Glomerular endothelial cell (primary cell): Measurements from ENCODE around the gene RPS24. TPM values are rescaled to one million over a fixed set of nuclear protein-coding genes. Genes with fewer than 3 reads are reported as not detected.
A peak's percentile ranks its signal among the peaks of the same experiment; 100 is the strongest.
"Not testable (repeated sequence)": the region's sequence is repeated elsewhere in the genome, so short reads cannot be mapped to it uniquely, and the experiment has no call there.

ENCODE experiments used
- DNase-seq: peaks from one replicate; pipeline ENCODE4 v3.0.0-alpha.2; 2011; ENCODE audit warnings: low read depth, low spot score; ENCODE audit errors: extremely low read depth
- total RNA-seq: library from RNA; depleted of rRNA; stranded (reverse); fragments of >200 nt; gene quantifications from 2 replicates; pipeline ENCODE4 v1.2.3, GENCODE V29; 2015

Gene RPS24
- total RNA-seq, 1 donor from 2014 or later: 1,840 TPM

DNA sequence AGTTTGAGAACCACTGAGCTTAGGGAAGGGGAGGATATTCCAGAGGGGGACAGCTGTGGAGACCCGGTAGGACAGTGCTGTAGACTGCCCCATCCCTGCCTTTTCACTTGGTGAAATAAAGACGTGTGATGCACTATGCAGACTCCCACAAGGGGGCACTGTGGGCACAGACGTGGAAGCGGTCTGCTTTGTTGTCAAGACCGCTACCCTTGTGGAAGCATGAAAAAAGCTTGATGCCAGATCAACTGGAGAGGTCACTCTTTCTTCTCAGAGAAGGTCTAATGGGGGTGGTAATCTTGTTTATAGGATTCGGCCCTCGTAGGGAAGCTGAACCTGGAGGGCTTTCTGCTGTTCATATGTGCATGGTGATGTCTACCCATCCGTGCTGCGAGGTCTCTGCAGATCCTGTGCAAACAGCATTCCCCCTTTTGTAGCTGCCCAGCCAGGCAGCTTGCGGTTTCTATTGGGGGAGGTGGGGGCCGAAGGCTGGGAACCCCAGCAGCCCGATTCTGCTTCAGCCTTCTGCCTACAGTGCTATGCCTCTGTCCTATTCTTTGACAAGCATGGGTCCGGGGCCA lies 13.7 kb downstream of the RPS24 start:
- peak; percentile 69 for DNase-seq

DNA sequence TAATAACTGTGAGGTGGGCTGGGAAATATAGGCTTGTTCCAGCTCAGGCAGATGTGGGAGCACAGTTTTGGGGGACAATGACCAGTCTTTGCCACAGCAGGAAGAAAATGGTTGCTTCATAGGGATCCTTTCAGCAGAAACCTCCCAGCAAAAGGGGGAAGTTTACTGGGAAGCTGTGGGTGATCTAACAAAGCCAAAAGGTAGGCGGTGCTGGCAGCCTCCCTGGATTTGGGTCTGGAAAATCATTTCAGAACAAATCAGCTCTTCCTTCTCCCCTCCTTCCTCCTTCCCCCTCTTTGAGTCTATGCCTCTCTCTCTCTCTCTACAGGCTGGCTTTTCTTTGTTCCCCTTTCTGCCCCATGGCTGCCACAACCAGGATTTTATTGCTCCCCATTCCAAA lies 16.2 kb downstream of the RPS24 start:
- DNase-seq: no peak

DNA sequence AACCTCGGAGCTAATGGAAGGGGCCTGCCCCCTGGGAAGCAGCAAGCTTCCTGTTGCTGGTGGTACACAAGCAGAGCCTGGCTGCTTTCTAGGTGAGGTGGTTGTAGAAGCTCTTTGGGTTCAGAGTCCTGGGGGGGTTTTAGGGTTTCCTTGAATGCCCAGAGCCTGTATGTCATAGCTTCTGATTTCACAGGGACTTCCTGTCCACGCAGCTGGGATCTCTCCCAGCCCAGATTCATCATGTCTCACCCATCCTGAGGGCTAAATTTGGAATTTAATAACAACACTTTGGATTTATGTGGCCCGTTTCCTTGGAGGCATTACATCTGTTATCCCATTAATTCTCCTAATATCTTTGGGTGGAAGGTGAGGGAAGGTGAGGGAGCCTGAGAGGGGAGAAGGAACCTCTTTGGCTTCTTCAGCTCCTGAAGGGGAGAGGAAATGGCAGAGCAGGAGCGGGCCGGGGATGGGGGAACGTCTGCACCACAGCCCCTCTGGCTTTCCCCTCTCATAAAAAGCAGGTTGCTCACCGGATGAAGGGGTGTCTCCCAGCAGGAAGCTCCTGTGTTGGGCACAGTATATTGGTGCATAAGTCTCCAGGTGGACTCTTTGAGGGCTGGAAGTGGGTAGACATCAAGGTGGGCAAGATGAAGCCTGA lies 19.7 kb downstream of the RPS24 start:
- DNase-seq: no peak

DNA sequence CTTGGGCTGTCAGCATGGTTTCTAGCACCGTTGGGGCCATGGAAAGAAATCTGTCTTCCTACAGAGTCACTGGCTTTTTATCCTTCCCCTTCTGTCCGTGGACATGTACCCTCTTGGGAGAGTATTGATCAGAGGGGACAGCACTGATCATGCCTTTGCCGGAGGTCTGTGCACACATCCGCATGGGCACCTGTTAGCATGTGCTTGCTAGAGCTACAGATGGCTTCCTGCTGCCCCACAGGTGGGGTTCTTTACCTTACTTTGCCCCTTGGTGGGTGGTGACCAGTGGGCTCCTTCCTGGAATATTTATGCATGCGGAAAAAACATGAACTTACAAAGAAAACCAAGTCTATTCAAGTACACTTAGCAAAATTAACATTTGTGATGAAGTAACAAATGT lies 24.9 kb downstream of the RPS24 start:
- DNase-seq: no peak

DNA sequence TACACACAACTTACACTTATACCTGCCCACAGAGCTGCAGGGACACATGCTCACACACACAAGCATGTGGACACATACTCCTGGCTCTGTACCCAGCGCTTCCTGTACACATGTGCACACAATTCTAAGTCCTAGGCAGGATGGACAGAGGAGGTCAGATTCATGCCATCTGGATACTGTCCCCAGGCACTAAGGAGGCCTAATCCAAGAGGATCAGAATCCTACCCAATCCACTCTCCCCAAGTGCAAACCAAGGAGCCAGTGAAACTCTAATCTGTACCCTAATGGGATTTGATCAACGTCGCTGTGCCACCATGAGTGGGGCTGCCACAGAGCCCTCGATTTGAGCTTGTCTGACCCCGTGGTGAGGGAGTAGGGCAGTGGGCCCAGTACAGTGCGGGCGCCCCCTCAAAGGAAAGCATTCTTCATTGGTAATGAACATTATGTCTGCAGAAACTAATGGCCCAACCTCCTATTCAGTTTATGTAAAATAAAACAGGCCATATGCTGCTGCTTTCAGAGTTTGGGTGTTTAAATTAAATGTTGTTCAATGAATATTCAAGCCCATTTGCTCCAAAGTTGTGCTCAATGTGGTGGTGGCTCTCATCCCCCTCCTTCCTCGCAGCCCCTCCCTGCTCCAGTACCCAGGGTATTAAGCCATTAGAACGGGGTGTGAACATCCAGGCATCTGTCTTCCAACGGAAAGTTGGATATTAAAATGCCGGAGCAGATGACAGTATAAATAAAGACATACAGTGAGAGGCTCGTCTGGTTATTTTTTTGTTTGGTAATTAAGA lies 26.4 kb downstream of the RPS24 start:
- DNase-seq: no peak

DNA sequence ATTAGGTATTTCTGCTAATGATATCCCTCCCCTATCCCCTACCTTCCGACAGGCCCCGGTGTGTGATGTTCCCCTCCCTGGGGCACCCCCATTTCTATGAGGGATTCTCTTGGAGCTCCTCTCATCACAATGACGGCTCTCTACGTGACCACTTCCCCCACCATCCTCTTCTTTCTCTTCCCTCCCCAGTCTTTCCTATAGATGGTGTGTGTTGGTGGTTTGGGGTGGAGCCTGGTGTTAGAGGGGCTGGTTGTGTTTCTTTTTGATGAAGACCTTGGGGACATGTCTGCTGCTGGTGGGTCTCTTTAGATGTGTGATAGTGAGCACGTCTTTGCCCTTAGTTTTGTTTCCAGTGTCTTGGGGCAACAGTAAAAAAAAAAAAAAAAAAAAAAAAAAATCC lies 28.6 kb downstream of the RPS24 start:
- no peak for DNase-seq

DNA sequence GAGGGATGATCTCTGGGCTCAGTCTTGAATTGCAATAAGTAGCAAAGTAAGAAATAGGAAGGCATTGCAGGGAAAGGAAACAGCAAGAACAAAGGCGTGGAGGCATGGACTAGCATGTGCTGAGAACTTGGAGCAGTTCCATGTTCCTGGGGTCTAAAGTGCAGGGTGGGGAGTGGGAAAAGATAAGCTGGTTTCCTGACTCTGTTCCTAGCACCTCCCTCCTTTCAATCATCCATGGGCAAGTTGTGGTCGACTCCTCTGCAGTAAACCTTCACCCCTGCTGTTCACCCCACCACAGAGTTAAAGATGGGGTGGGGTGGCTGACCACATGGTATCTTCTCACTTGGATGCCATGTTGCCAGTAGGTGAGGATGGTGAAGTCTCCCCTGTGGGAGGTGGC lies 29.6 kb downstream of the RPS24 start:
- no peak for DNase-seq

DNA sequence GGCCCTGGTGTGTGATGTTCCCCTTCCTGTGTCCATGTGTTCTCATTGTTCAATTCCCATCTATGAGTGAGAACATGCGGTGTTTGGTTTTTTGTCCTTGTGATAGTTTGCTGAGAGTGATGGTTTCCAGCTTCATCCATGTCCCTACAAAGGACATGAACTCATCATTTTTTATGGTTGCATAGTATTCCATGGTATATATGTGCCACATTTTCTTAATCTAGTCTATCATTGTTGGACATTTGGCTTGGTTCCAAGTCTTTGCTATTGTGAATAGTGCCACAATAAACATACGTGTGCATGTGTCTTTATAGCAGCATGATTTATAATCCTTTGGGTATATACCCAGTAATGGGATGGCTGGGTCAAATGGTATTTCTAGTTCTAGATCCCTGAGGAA lies 31.3 kb downstream of the RPS24 start:
- not testable (repeated sequence) for DNase-seq

DNA sequence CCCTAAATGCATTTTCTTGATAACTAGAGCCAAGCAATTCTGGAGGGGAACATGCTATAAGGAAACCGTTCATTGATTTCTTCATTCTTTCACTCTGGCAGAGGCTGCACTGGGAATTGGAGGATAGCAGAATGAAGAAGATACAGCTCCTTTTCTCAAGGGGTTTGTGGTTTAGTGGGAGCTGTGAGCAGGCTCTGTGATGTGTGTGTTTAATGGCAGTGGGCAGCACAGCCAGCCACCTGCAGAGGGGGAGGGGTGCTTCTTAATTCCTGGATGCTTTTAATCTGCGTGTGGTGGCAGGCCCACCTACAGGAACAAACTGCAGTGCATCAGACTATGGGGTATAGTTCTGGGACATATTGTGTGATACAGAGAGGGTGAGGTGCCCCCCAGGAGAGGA lies 31.9 kb downstream of the RPS24 start:
- no peak for DNase-seq

DNA sequence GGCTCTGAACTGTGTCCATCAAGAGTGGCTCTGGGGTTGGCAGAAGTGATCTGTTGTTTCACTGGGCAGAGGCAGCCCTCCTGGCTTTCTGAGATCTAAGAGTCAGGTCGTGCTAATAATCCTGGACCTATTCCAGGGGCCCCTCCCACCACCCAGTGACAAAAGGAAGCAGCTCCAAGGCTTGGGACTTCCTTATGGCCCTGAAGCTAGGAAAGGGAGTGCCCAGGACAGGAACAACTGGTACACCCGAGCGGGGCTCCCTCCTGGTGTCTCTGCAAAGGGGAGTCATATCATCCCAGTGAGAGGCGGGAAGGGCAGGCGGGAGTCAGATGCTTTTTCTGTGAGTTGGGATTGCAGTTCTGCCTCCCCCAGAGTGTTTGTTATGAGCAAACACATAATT lies 32.3 kb downstream of the RPS24 start:
- no peak for DNase-seq

DNA sequence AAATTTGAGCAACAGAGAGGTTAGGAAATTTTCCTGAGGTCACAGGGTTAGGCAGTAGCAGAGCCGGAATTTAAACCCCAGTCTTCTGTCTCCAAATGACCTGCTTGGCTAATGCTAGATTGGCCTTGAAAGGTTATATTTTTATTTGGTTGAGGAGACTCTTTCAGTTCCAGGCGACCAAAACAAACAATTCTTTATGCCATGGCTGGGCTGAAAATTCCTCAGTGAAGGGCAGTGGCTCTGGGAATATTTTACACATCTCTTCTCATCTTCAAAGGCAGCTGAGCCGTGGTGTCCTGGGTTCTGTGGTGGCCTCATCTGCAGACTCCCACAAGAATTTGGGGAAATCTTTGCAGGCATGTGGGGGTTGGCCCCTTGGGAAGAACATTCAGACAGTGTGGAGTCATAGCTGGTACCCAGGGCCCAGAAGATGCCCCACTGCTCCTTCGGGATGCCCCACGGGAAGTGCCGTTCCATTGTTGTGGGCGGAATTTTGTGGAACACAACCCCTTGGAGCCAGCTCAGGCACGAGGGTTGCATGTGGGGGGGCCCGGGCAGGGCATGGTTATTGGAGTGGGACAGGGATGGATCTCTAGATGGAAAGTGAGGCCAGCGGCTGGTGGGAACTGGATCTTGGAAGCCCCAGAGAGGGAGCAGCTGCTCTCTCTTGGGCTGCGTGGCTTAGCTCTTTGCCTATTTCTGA lies 33.2 kb downstream of the RPS24 start:
- DNase-seq: no peak

DNA sequence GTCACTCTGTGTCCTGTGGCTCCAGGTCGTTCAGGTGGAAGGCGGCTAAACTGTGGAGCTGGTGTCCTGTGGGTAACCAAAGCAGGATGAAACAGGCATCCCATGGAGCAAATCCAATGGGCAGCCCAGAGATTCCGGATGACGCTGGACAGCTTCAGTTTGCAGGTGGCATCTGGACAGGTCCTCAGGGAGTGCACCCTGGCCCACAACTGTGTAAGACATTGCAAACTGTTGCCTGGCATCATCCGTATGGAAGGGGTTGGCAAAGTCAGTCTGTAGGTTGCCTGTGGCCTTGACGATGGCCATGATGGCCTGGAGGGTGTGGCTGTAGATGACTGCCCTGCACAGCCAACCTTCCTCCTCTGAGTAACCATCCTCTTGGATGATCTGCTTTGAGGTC lies 35.5 kb downstream of the RPS24 start:
- no peak for DNase-seq

DNA sequence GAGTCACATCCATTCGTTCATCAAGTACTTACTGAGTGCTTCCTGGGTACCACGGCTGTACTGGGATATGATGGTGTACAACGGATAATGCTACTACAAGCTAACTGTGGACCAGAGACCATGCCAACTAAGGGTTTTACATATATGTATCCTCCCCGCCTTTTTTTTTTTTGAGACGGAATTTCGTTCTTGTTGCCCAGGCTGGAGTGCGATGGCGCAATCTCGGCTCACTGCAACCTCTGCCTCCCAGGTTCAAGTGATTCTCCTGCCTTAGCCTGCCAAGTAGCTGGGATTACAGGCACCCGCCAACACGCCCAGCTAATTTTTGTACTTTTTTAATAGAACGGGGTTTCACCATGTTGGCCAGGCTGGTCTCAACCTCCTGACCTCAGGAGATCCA lies 36.4 kb downstream of the RPS24 start:
- DNase-seq: not testable (repeated sequence)

DNA sequence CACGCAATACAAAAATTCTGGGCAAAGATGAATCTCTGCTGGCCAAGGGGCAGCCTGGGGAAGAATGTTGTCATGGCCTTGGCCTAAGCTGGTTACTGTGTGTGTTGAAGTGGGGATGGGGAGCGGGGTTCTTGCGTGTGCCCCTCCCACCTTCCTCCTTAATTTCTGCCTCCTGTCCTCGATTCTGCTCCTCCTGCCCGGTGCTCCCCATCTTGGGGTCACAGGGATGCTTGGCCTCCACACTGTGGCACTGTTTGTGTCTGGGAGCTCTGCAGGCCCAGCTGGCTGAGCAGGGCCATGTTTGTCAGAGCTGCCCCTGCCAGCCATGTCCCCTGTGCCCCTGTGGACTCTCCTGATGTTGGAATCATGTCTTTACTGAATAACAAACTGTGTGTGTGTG lies 37.1 kb downstream of the RPS24 start:
- DNase-seq: no peak

DNA sequence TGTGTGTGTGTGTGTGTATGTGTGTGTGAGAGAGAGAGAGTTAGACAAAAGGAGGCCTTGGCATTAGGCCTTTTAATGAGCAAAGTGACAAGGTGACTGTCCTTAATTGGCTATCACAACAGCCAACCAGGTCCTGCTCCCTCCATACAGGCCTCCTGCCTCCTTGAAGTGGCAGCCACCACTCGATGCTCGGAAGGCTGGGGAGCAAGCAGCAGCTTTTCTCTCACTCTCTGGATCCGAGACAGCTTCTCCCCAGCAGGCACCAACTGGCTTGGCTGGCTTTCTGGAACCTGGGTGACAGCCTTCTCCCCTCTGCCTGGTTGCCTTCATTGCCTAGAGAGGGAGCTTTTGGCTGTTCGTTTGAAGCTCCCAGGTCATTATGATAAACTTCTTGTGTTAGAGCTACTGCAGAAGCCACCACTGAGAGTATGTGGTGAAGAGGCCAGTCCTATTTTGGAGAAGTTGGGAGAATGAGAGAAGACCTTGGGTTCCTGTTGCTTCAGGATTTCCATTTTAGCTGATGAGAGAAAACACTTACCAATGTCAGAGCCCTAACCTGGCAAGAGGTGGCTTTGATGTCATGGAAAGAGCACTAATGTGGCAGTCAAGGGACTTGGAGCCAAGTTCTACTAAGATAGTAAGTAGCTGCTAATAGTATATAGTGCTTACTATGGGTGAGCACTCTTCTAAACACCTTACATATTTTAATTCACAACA lies 37.6 kb downstream of the RPS24 start:
- DNase-seq: no peak

DNA sequence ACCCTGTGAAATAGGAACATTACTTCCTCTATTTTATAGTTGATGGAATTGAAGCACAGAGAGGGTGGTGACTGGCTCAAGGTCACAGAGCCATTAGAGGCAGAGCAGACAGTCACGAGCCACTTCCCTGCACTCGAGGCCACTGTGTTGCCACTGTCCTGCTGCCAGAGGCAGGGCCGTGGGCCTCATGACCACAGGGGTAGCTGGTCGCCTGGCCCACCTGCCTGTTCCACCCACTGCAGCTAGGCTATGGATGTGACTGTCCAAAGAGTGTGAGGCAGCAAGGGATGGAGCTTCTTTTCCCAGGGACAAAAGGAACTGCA lies 38.2 kb downstream of the RPS24 start:
- no peak for DNase-seq

DNA sequence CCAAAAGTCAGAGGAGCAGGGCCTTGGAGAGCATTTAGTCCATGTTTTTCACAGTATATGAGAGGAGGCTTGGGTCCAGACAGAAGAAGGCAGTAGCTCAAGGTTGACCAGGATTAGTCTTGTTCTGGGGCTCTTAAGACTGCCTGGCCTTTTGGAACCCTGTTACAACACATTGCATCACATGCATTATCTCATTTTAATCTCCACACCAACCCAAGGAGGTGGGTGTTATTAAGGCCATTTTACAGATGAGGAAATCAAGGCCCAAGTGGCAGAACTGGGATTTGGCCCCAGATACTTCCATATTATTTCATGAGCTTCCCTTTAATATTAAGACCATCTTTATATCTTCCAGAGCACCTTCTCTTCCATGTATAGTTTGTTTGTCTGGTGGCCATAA lies 38.8 kb downstream of the RPS24 start:
- DNase-seq: no peak

DNA sequence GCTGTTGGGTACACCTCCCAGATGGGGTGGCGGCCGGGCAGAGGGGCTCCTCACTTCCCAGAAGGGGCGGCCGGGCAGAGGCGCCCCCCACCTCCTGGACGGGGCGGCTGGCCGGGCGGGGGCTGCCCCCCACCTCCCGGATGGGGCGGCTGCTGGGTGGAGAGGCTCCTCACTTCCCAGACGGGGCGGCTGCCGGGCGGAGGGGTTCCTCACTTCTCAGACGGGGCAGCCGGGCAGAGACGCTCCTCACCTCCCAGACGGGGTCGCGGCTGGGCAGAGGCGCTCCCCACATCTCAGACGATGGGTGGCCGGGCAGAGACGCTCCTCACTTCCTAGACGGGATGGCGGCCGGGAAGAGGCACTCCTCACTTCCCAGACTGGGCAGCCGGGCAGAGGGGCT lies 42.1 kb downstream of the RPS24 start:
- not testable (repeated sequence) for DNase-seq

DNA sequence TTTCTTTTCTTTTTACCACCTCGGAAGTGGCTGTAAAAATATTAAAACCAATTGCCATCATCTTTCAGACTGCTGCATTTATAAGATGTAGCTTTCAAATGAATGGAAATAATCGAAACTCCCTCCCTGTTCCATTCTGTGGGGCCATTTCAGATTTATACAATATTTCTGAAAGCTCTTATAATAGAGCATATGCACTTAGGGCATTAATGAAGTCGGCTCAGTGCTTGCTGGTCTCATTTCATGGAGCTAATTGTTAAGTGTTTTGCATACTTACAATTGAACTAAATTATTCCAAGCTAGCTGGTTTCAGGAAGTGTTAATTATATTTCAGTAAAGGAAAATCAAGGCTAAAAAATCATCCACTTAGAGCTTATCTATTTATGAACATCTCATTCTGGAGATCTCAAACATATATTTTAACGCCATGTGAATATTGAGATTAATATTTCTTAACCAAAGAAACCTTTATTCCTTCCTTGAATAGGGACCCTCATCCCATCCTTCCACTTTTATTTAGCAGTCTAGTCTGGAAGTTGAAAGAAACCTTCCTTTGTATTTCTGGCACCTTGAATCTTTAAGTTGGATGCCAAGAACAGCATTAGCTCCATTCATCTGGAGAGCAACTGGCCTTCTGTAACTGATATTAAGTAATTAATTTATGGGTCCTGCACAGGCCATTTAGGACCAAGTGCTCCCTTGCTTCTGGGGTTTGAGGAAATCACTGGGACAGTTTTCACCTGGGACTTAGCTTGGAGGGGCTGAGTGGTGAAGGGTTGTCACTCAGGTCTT lies 45.1 kb downstream of the RPS24 start:
- no peak for DNase-seq

DNA sequence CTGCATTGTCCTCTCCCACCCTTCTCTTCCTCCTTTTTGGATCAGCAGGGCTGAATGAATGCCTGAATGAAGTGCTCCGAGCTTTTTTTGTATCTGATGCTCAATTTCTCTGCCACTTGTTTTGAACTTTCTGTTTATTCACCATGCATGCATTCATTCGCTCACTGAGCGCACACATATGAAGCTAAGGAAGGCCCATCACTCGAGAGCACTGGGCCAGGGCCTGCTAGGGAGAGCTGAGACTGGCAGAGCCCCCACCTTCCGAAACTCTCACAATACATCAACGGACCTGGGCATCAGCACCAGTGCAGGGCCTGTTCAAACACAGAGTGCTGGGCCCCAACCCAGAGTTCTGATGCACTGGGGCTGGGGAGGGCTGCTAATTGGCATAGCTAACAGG lies 45.7 kb downstream of the RPS24 start:
- no peak for DNase-seq
